Bronchial epithelial cell (primary cell): ENCODE data around the gene COMMD8. TPM values are rescaled to one million over a fixed set of nuclear protein-coding genes. Genes with fewer than 3 reads are reported as not detected.

ENCODE experiments used
- DNase-seq: peaks from one replicate; pipeline ENCODE4 v3.0.0-alpha.2; 2010; ENCODE audit warnings: low read depth
- FAIRE-seq: peaks from 2 replicates; lab custom pipeline; 2011; peaks lifted over from hg19 to GRCh38; lab: Jason Lieb, UNC
- H3K27me3 ChIP-seq: 2 replicates; pipeline ENCODE4 v1.5.1; 2011; ENCODE audit warnings: low read length; ENCODE audit not compliant: control insufficient read depth, insufficient read depth
- H3K36me3 ChIP-seq: 2 replicates; pipeline ENCODE4 v1.5.1; 2011; ENCODE audit warnings: low read length; ENCODE audit not compliant: control insufficient read depth, insufficient read depth
- H3K4me3 ChIP-seq: 2 replicates; pipeline ENCODE4 v1.5.1; 2011; ENCODE audit warnings: mild to moderate bottlenecking, low read depth, low read length, control low read depth
- total RNA-seq: library from RNA; depleted of rRNA; stranded (reverse); fragments of >200 nt; gene quantifications from 2 replicates; pipeline ENCODE4 v1.2.1, GENCODE V29; 2014
- TF ChIP-seq, protein P1 (sequence below): IDR thresholded peaks from 2 replicates; pipeline ENCODE4 v1.5.1; 2011; ENCODE audit warnings: mild to moderate bottlenecking, moderate library complexity, low read length, control low read depth, inconsistent platforms; ENCODE audit not compliant: insufficient read depth, severe bottlenecking

The COMMD8 gene
- total RNA-seq, 1 donor from 2014 or later: 29.2 TPM

DNA sequence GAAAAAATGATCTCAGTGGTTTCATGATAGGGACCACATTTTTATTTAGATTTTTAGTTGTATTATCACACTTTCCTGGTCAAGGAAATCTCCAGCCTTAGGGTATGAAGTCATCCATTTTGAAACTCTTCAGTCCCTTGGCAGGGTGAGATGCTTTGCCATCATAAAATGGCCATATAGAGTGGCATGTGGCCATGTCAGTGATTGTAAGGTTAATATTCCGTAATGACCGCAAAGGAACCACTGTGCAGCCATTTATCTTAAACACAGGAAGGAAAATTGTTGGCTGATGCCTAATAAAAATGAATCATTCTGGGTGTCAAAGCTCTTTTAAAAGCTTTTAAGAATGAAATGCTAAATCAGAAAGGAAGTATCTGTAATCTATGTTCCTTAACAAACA is 35.6 kb downstream of the COMMD8 start:
- Histone ChIP-seq H3K27me3 (no peaks in the 10 kb centered on the region), H3K36me3 (no peaks in the 10 kb centered on the region), H3K4me3 (no peak overlapping the region)
- DNase-seq: no peak
- TF ChIP-seq, protein P1, sequence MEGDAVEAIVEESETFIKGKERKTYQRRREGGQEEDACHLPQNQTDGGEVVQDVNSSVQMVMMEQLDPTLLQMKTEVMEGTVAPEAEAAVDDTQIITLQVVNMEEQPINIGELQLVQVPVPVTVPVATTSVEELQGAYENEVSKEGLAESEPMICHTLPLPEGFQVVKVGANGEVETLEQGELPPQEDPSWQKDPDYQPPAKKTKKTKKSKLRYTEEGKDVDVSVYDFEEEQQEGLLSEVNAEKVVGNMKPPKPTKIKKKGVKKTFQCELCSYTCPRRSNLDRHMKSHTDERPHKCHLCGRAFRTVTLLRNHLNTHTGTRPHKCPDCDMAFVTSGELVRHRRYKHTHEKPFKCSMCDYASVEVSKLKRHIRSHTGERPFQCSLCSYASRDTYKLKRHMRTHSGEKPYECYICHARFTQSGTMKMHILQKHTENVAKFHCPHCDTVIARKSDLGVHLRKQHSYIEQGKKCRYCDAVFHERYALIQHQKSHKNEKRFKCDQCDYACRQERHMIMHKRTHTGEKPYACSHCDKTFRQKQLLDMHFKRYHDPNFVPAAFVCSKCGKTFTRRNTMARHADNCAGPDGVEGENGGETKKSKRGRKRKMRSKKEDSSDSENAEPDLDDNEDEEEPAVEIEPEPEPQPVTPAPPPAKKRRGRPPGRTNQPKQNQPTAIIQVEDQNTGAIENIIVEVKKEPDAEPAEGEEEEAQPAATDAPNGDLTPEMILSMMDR: no peak
- FAIRE-seq: no peak

DNA sequence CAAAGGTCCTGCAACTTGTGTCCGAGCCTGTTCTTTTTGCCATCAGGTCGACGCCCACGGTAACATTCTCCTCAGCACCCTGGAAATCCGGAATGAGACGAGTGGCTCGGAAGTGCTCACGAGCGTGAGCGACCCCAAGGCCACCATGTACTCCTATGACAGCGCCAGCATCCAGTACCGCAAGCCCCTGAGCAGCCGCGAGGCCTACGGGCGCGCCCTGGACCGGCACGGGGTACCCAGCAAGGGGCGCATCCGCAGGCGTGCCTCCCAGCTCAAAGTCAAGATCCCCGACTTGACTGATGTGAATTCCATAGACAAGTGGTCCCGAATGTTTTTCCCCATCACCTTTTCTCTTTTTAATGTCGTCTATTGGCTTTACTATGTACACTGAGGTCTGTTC is 37.9 kb downstream of the COMMD8 start:
- Histone ChIP-seq H3K27me3 (no peaks in the 10 kb centered on the region), H3K36me3 (no peaks in the 10 kb centered on the region), H3K4me3 (no peak overlapping the region)
- TF ChIP-seq, protein P1: no peak
- DNase-seq (no peak), FAIRE-seq (no peak)

DNA sequence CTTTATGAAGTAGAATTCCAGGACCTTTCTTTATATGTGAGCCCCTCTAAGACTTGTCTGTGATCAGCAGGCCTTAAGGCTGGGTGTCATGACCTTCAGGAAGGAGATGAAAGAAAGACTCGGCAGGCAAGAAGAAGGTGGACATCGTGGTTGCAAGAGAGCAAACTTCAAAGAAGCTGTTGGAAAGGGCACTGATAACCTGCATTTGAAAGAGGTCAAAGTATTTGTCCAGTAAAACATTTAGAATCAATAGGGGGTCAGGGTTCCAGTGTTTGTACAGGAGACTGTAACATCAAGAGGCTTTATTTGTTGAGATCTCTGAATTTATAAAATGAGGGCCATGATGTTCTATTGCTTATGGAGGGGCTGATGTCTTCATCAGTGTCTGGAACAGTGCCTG is 44.2 kb downstream of the COMMD8 start:
- no peak for FAIRE-seq
- no peaks in the 10 kb centered on the region for H3K27me3 ChIP-seq
- TF ChIP-seq, protein P1: no peak
- no peaks in the 10 kb centered on the region for H3K36me3 ChIP-seq
- no peak overlapping the region for H3K4me3 ChIP-seq
- no peak for DNase-seq

DNA sequence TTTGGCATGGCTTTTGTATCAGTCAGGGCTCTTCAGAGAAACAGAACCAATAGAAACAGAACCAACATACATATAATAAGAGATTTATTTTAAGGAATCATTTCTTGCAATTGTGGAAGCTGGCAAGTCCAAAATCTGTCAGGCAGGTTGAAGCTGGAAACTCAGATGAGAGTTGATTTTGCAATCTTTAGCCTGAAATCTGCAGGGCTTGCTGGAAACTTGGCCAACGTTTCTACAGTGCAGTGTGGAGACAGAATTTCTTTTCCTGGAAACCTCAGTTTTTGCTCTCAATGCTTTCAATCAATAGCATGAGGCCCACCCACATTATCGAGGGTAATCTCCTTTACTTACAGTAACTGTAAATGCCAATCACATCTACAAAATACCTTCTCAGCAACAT is 45.4 kb downstream of the COMMD8 start:
- H3K27me3 ChIP-seq: no peaks in the 10 kb centered on the region
- no peak overlapping the region for H3K4me3 ChIP-seq
- TF ChIP-seq, protein P1: no peak
- no peak for DNase-seq
- no peak for FAIRE-seq
- H3K36me3 ChIP-seq: no peaks in the 10 kb centered on the region

DNA sequence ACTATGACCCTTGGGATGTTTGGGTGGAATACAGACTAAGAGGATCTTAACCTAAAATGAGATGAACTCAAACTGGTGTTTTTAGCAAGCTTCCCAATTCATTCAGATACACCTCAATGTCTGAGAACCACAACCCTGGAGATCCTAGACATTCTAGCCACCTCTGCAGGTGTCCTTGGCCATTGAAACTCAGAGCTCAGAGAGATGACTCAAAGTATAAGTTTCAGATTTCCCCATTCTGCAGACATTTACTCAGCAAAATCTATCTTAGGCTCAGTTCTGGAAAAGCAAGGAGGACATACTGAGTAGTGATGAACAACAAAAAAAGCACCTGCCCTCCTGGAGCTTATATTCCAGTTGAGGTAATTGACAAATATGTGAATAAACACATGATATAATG is 47.8 kb downstream of the COMMD8 start:
- TF ChIP-seq, protein P1: no peak
- DNase-seq (no peak), FAIRE-seq (no peak)
- no peak overlapping the region for H3K4me3 ChIP-seq
- H3K36me3 ChIP-seq: no peaks in the 10 kb centered on the region
- H3K27me3 ChIP-seq: no peaks in the 10 kb centered on the region

DNA sequence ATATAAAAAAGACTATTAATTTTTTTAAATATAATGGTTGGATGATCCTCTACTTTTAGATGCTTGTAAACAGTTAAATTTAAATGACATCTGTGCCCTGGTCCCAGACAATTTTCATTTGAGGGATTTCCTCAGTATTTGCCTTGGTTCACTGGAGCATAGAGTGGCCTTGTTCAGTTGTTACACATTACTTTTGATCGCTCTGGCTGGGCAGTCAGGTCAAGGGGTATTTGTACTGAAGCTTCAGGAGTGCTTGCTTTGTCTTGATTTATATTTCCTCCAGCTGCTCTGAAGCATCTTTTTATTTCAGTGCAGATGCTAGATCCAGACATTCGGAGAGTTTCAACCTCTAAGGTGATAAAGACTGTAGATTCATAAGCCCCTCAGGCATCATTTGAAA is 50.0 kb downstream of the COMMD8 start:
- TF ChIP-seq, protein P1: no peak
- Histone ChIP-seq H3K36me3 (no peaks in the 10 kb centered on the region), H3K27me3 (no peaks in the 10 kb centered on the region), H3K4me3 (no peak overlapping the region)
- no peak for DNase-seq
- no peak for FAIRE-seq
